Astrocyte (in vitro differentiated cells and primary cell): ENCODE results near the gene ZFYVE28. TPM values are rescaled to one million over a fixed set of nuclear protein-coding genes. Genes with fewer than 3 reads are reported as not detected.

Source experiments
- DNase-seq: peaks from one replicate; pipeline ENCODE4 v3.0.0-alpha.2; 2010; ENCODE audit warnings: low read depth
- FAIRE-seq: peaks from 2 replicates; lab custom pipeline; 2011; peaks lifted over from hg19 to GRCh38; lab: Jason Lieb, UNC
- H2AFZ ChIP-seq: 2 replicates; pipeline ENCODE4 v1.6.0; 2012; ENCODE audit warnings: low read depth, low read length, inconsistent platforms
- H3K27ac ChIP-seq: 2 replicates; pipeline ENCODE4 v1.5.1; 2011; ENCODE audit warnings: low read depth, low read length, inconsistent platforms
- H3K27me3 ChIP-seq: 2 replicates; pipeline ENCODE4 v1.6.0; 2011; ENCODE audit warnings: low read length, inconsistent platforms; ENCODE audit not compliant: insufficient read depth
- H3K36me3 ChIP-seq: 2 replicates; pipeline ENCODE4 v1.5.1; 2011; ENCODE audit warnings: low read length, inconsistent platforms; ENCODE audit not compliant: insufficient read depth
- H3K4me1 ChIP-seq: 2 replicates; pipeline ENCODE4 v1.5.1; 2011; ENCODE audit warnings: low read length, inconsistent platforms; ENCODE audit not compliant: insufficient read depth
- H3K4me2 ChIP-seq: 2 replicates; pipeline ENCODE4 v1.6.0; 2012; ENCODE audit warnings: low read length, inconsistent platforms
- H3K4me3 ChIP-seq: 2 replicates; pipeline ENCODE4 v1.5.1; 2011; ENCODE audit warnings: low read depth, mild to moderate bottlenecking, low read length, inconsistent platforms; ENCODE audit not compliant: insufficient read depth
- H3K79me2 ChIP-seq: 2 replicates; pipeline ENCODE4 v1.6.0; 2012; ENCODE audit warnings: mild to moderate bottlenecking, low read length, inconsistent platforms; ENCODE audit not compliant: insufficient read depth
- H3K9ac ChIP-seq: 2 replicates; pipeline ENCODE4 v1.6.0; 2012; ENCODE audit warnings: mild to moderate bottlenecking, low read length, inconsistent platforms
- H3K9me3 ChIP-seq: 2 replicates; pipeline ENCODE4 v1.5.1; 2012; ENCODE audit warnings: low read depth, mild to moderate bottlenecking, low read length, inconsistent platforms; ENCODE audit not compliant: insufficient read depth
- H4K20me1 ChIP-seq: 2 replicates; pipeline ENCODE4 v1.6.0; 2012; ENCODE audit warnings: low read length, inconsistent platforms; ENCODE audit not compliant: insufficient read depth
- H3K27ac Mint-ChIP-seq: one replicate; pipeline ENCODE4 v1.8.0; 2021; ENCODE audit warnings: mild to moderate bottlenecking, mixed read lengths; ENCODE audit not compliant: unreplicated experiment
- H3K27me3 Mint-ChIP-seq: one replicate; pipeline ENCODE4 v1.8.0; 2021; ENCODE audit warnings: low read depth, mixed read lengths; ENCODE audit not compliant: unreplicated experiment
- H3K36me3 Mint-ChIP-seq: one replicate; pipeline ENCODE4 v1.8.0; 2021; ENCODE audit warnings: low read depth, mixed read lengths; ENCODE audit not compliant: unreplicated experiment
- H3K4me1 Mint-ChIP-seq: one replicate; pipeline ENCODE4 v1.8.0; 2021; ENCODE audit warnings: low read depth, mixed read lengths; ENCODE audit not compliant: unreplicated experiment
- H3K4me3 Mint-ChIP-seq: one replicate; pipeline ENCODE4 v1.8.0; 2021; ENCODE audit warnings: mild to moderate bottlenecking, moderate library complexity, mixed read lengths; ENCODE audit not compliant: unreplicated experiment
- H3K9me3 Mint-ChIP-seq: one replicate; pipeline ENCODE4 v1.8.0; 2021; ENCODE audit warnings: mild to moderate bottlenecking, mixed read lengths; ENCODE audit not compliant: unreplicated experiment
- CTCF ChIP-seq: IDR thresholded peaks from 2 replicates; pipeline ENCODE4 v1.5.1; 2011; ENCODE audit warnings: low read depth, mild to moderate bottlenecking, inconsistent platforms, low read length, moderate library complexity; ENCODE audit not compliant: insufficient read depth
- EZH2 ChIP-seq: IDR thresholded peaks from 2 replicates; pipeline ENCODE4 v1.6.1; 2012; ENCODE audit warnings: mild to moderate bottlenecking, low read length, inconsistent platforms; ENCODE audit not compliant: insufficient read depth
- total RNA-seq: library from RNA; stranded (reverse); gene quantifications from 2 replicates; pipeline ENCODE4 v1.2.1, GENCODE V29; 2021

The ZFYVE28 gene
- total RNA-seq, 1 donor from 2014 or later = 0.68 TPM

GRCh38 chr4:2445571-2445970 is 27.1 kb upstream of the ZFYVE28 start:
- Mint-ChIP-seq H3K4me3 (no peak overlapping the region), H3K27ac (no peak overlapping the region), H3K4me1 (no peaks in the 10 kb centered on the region), H3K9me3 (no peaks in the 10 kb centered on the region), H3K36me3 (no peaks in the 10 kb centered on the region), H3K27me3 (peaks cover 22% of the 10 kb centered on the region)
- TF ChIP-seq CTCF = no peak
- Histone ChIP-seq H3K4me1 (no peaks in the 10 kb centered on the region), H2AFZ (no peak overlapping the region), H3K9ac (no peak overlapping the region), H3K79me2 (no peaks in the 10 kb centered on the region), H3K27ac (no peak overlapping the region), H3K4me3 (no peak overlapping the region), H3K9me3 (no peaks in the 10 kb centered on the region), H3K4me2 (no peak overlapping the region), H3K36me3 (no peaks in the 10 kb centered on the region), H4K20me1 (no peaks in the 10 kb centered on the region), H3K27me3 (peaks cover 3% of the 10 kb centered on the region)
- FAIRE-seq = no peak
- no peak for DNase-seq

- no peak for FAIRE-seq
- H3K36me3 ChIP-seq = no peaks in the 10 kb centered on the region
- no peak overlapping the region for H3K9ac ChIP-seq
- Mint-ChIP-seq H3K4me3 (no peak overlapping the region), H3K36me3 (no peaks in the 10 kb centered on the region), H3K9me3 (no peaks in the 10 kb centered on the region), H3K27ac (no peak overlapping the region), H3K27me3 (peaks cover 19% of the 10 kb centered on the region), H3K4me1 (no peaks in the 10 kb centered on the region)
- H3K4me1 ChIP-seq = no peaks in the 10 kb centered on the region
- H3K4me3 ChIP-seq = no peak overlapping the region
- TF ChIP-seq CTCF = no peak
- no peak for TF ChIP-seq EZH2
- H4K20me1 ChIP-seq = no peaks in the 10 kb centered on the region
- H3K4me2 ChIP-seq = no peak overlapping the region
- H3K9me3 ChIP-seq = no peaks in the 10 kb centered on the region
- H3K79me2 ChIP-seq = no peaks in the 10 kb centered on the region
- no peak overlapping the region for H2AFZ ChIP-seq
- no peak for DNase-seq
- H3K27ac ChIP-seq = no peak overlapping the region
- peaks cover 3% of the 10 kb centered on the region for H3K27me3 ChIP-seq
These were observed 26.7 kb upstream of the ZFYVE28 start for GRCh38 chr4:2445130-2445529.

GRCh38 chr4:2443956-2444740 is 25.7 kb upstream of the ZFYVE28 start:
- no peak for DNase-seq
- Histone ChIP-seq H3K9ac (no peak overlapping the region), H3K4me2 (no peak overlapping the region), H3K4me3 (no peak overlapping the region), H2AFZ (no peak overlapping the region), H3K27me3 (peaks cover 3% of the 10 kb centered on the region), H4K20me1 (no peaks in the 10 kb centered on the region), H3K36me3 (no peaks in the 10 kb centered on the region), H3K79me2 (no peaks in the 10 kb centered on the region), H3K27ac (no peak overlapping the region), H3K9me3 (no peaks in the 10 kb centered on the region), H3K4me1 (no peaks in the 10 kb centered on the region)
- no peak for FAIRE-seq
- Mint-ChIP-seq H3K27me3 (peaks cover 15% of the 10 kb centered on the region), H3K4me1 (no peaks in the 10 kb centered on the region), H3K27ac (no peak overlapping the region), H3K9me3 (no peaks in the 10 kb centered on the region), H3K4me3 (no peak overlapping the region), H3K36me3 (no peaks in the 10 kb centered on the region)
- no peak for TF ChIP-seq CTCF
- TF ChIP-seq EZH2 = no peak
